ENCODE data around the gene LMCD1. TPM values are rescaled to one million over a fixed set of nuclear protein-coding genes. Genes with fewer than 3 reads are reported as not detected.
A peak's percentile ranks its signal among the peaks of the same experiment; 100 is the strongest.

Gene LMCD1
- total and polyA plus RNA-seq, 2 of the 4 experiments (the other 2 are of a cell fraction), result 50.0 to 53.8 TPM

GRCh38 chr3:8491271-8492144 is 10.1 kb upstream of the LMCD1 start:
- H3K4me1 ChIP-seq (ENCODE audit: control insufficient read depth, insufficient read depth, low read length), result peaks cover 18% of the 10 kb centered on the region
- no peak overlapping the region for H3K4me2 ChIP-seq (ENCODE audit: low read depth, low read length)
- no peak overlapping the region for H3K18ac ChIP-seq (ENCODE audit: low read depth, low read length)
- peak overlapping the region; percentile 71 for H2AK5ac ChIP-seq (ENCODE audit: low read depth, low read length)
- H3K56ac ChIP-seq (ENCODE audit: extremely low read depth, insufficient read depth, low read length), result no peak overlapping the region; the same call in 1 of the 2 replicates
- CTCF ChIA-PET, result interaction anchor here (0.6 to 1.5 kb wide), 2 partner anchors 8 to 90 kb away, joined by 3 to 5 read pairs; no protein-coding TSS in a partner anchor
- H3K9me3 ChIP-seq (ENCODE audit: control insufficient read depth, insufficient read depth, low read length), result no peaks in the 10 kb centered on the region
- in situ Hi-C loops (cut with MboI; ENCODE audit: low sequenced_read_pairs) (no loop called here), dilution Hi-C loops (cut with HindIII; ENCODE audit: low sequenced_read_pairs, unreplicated experiment) (no loop called here), intact Hi-C loops (cut with micrococcal nuclease) (no loop called here)
- H3K9ac ChIP-seq (ENCODE audit: low read depth, low read length), result no peak overlapping the region
- H2BK5ac ChIP-seq (ENCODE audit: low read depth, low read length, poor library complexity, severe bottlenecking), result no peak overlapping the region
- no peaks in the 10 kb centered on the region for H4K20me1 ChIP-seq (ENCODE audit: insufficient read depth, low read length)
- no peak overlapping the region for H3K27ac ChIP-seq (ENCODE audit: insufficient read depth, low read length)
- H4K5ac ChIP-seq (ENCODE audit: low read depth, low read length), result peak overlapping the region; percentile 2; the same call in 1 of the 2 replicates
- BruUV-seq (replicated peaks), result no TSS peak
- 87% methylated on average over 4 of the region's 9 CpGs; no CpG with 5 or more reads in 1 of the 2 experiments for WGBS, 2 experiments (ENCODE audit: extremely low coverage in 2 of 2, insufficient read length in 1 of 2)
- POLR2A ChIA-PET (ENCODE audit: unreplicated experiment), result interaction anchor here (0.6 kb wide), 1 partner anchor 67 kb away, joined by 5 read pairs; no protein-coding TSS in a partner anchor
- ATAC-seq (ENCODE audit: low read depth) (no peak), DNase-seq (no peak)
- no peaks in the 10 kb centered on the region for H3K36me3 ChIP-seq (ENCODE audit: control insufficient read depth, insufficient read depth, low read length)
- peak overlapping the region; percentile 75 for H2BK120ac ChIP-seq (ENCODE audit: low read depth, low read length)
- H3K79me1 ChIP-seq (ENCODE audit: low read depth in 1 of 2, low read length in 2 of 2), result no peaks in the 10 kb centered on the region
- TF ChIP-seq USF2 (IDR thresholded peaks at IDR 0.05; ENCODE audit: low read depth, low read length) (no peak), SMC3 (IDR thresholded peaks at IDR 0.05; ENCODE audit: low read depth, low read length) (no peak), MAZ (IDR thresholded peaks at IDR 0.05; ENCODE audit: borderline replicate concordance, low read depth, low read length) (no peak), BHLHE40 (IDR thresholded peaks at IDR 0.05; ENCODE audit: low read depth, low read length) (no peak), RFX5 (IDR thresholded peaks at IDR 0.05; ENCODE audit: low read depth, low read length) (no peak), RAD21 (IDR thresholded peaks at IDR 0.05; ENCODE audit: low read length) (no peak), MXI1 (IDR thresholded peaks at IDR 0.05; ENCODE audit: borderline replicate concordance, low read depth, low read length) (no peak)
- TF ChIP-seq, protein P1, sequence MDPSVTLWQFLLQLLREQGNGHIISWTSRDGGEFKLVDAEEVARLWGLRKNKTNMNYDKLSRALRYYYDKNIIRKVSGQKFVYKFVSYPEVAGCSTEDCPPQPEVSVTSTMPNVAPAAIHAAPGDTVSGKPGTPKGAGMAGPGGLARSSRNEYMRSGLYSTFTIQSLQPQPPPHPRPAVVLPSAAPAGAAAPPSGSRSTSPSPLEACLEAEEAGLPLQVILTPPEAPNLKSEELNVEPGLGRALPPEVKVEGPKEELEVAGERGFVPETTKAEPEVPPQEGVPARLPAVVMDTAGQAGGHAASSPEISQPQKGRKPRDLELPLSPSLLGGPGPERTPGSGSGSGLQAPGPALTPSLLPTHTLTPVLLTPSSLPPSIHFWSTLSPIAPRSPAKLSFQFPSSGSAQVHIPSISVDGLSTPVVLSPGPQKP (IDR thresholded peaks at IDR 0.05; ENCODE audit: borderline replicate concordance, low read depth, low read length), result no peak
- peak overlapping the region; percentile 69 for H3K4ac ChIP-seq (ENCODE audit: low read depth, low read length)
- peak overlapping the region; percentile 66 for H4K91ac ChIP-seq (ENCODE audit: insufficient read depth, low read depth, low read length)
- no peak overlapping the region for H2AFZ ChIP-seq (replicated peaks; ENCODE audit: low read length, poor library complexity)
- H2BK15ac ChIP-seq (ENCODE audit: low read depth, low read length), result peak overlapping the region; percentile 9; the same call in 2 of the 3 replicates
- H3K27me3 ChIP-seq (ENCODE audit: control insufficient read depth, insufficient read depth, low read length), result no peaks in the 10 kb centered on the region
- 0 out of 2 replicates have a peak overlapping the region, but pooled peaks have one; percentile 34 for H3K23ac ChIP-seq (ENCODE audit: low read depth, low read length)
- H2AK9ac ChIP-seq (replicated peaks; ENCODE audit: low read depth, low read length, poor library complexity), result peak overlapping the region; percentile 20
- no peak overlapping the region for H3K4me3 ChIP-seq (ENCODE audit: insufficient read depth, low read depth, low read length)
- 0 out of 2 replicates have a peak overlapping the region, but pooled peaks have one; percentile 48 for H3K14ac ChIP-seq (replicated peaks; ENCODE audit: low read depth, low read length)
- H4K8ac ChIP-seq (ENCODE audit: low read depth in 2 of 2, low read length in 2 of 2), result no peak overlapping the region; a peak in 1 of 4 replicates
- H3K9me1 ChIP-seq (ENCODE audit: insufficient read depth, low read length), result peaks cover 20% of the 10 kb centered on the region
- H2BK20ac ChIP-seq (ENCODE audit: low read depth, low read length), result peak overlapping the region; percentile 80

Measured in IMR-90 (cell line).